Activated CD4-positive, alpha-beta memory T cell treated with anti-CD3 and anti-CD28 coated beads, Interleukin-2, amount 10 ng/mL, durations not matched to agents 7 days and 5 days (primary cell): ENCODE measurements around the gene ZMYM4. TPM values are rescaled to one million over a fixed set of nuclear protein-coding genes. Genes with fewer than 3 reads are reported as not detected.
"Not testable (repeated sequence)": the region's sequence is repeated elsewhere in the genome, so short reads cannot be mapped to it uniquely, and the experiment has no call there.

Experiments used
- CTCF ChIA-PET: fragments of 350-600 bp; sonication (Branson Sonifier 250); formaldehyde crosslinking; loops from one replicate; lab custom pipeline; 2021; ENCODE audit warnings: antibody characterized with exemption, inconsistent platforms; lab: Charles Lee
- POLR2A ChIA-PET: fragments of 350-600 bp; sonication (Branson Sonifier 250); formaldehyde crosslinking; loops from one replicate; lab custom pipeline; 2021; ENCODE audit warnings: antibody characterized with exemption; lab: Charles Lee
- DNase-seq: peaks from one replicate; pipeline ENCODE4 v3.0.0-alpha.2; 2020
- H3K27ac Mint-ChIP-seq: one replicate; pipeline ENCODE4 v1.8.0; 2021; ENCODE audit warnings: mild to moderate bottlenecking, mixed read lengths
- H3K27me3 Mint-ChIP-seq: one replicate; pipeline ENCODE4 v1.8.0; 2021; ENCODE audit warnings: mixed read lengths
- H3K36me3 Mint-ChIP-seq: one replicate; pipeline ENCODE4 v1.8.0; 2021; ENCODE audit warnings: low read depth, mixed read lengths
- H3K4me1 Mint-ChIP-seq: one replicate; pipeline ENCODE4 v1.8.0; 2021; ENCODE audit warnings: mixed read lengths
- H3K4me3 Mint-ChIP-seq: one replicate; pipeline ENCODE4 v1.8.0; 2021; ENCODE audit warnings: mild to moderate bottlenecking, mixed read lengths
- H3K9me3 Mint-ChIP-seq: one replicate; pipeline ENCODE4 v1.8.0; 2021; ENCODE audit warnings: mixed read lengths
- total RNA-seq, 2 experiments: library from RNA; stranded (reverse); gene quantifications; one replicate each; pipeline ENCODE4 v1.2.3, GENCODE V29; 2021

ZMYM4 gene
- total RNA-seq, 2 experiments from 2014 or later, result 26.8 to 28.7 TPM

GRCh38 chr1:35364741-35365140, 96.2 kb downstream of the ZMYM4 start:
- H3K27me3 Mint-ChIP-seq, result no peaks in the 10 kb centered on the region
- POLR2A ChIA-PET, result no interaction called here
- no peak for DNase-seq
- H3K4me3 Mint-ChIP-seq, result no peak overlapping the region
- no peak overlapping the region for H3K27ac Mint-ChIP-seq
- H3K36me3 Mint-ChIP-seq, result peaks cover 14% of the 10 kb centered on the region
- CTCF ChIA-PET, result interaction anchor here (0.7 kb wide), 1 partner anchor 512 kb away, joined by 5 read pairs; no protein-coding TSS in a partner anchor
- H3K9me3 Mint-ChIP-seq, result no peaks in the 10 kb centered on the region
- H3K4me1 Mint-ChIP-seq, result peaks cover 15% of the 10 kb centered on the region

DNA sequence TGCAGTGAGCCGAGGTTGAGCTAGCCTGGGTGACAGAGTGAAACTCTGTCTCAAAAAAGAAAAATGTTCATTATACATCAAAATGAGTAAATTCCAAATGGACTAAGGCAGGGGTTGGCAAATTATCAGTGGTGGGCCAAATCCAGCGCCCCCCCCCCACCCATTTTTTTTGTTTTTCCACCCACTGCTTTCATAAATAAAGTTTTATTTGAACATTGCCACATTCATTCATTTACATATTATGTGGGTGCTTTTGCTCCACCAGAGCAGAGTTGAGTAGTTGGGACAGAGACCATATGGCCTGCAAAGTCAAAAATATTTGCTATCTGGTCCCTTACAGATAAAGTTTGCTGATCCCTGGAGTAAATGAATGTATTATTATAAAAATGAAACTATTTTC, 99.4 kb downstream of the ZMYM4 start:
- DNase-seq, result no peak
- ChIA-PET CTCF (no interaction called here), POLR2A (no interaction called here)
- Mint-ChIP-seq H3K27ac (no peak overlapping the region), H3K9me3 (no peaks in the 10 kb centered on the region), H3K27me3 (no peaks in the 10 kb centered on the region), H3K4me1 (peaks cover 4% of the 10 kb centered on the region), H3K36me3 (peaks cover 3% of the 10 kb centered on the region), H3K4me3 (no peak overlapping the region)

- DNase-seq, result no peak
- no peaks in the 10 kb centered on the region for H3K9me3 Mint-ChIP-seq
- no peaks in the 10 kb centered on the region for H3K27me3 Mint-ChIP-seq
- no peaks in the 10 kb centered on the region for H3K4me1 Mint-ChIP-seq
- CTCF ChIA-PET, result interaction anchor here (0.6 to 1.1 kb wide), 2 partner anchors 104 to 295 kb away, joined by 4 read pairs; no protein-coding TSS in a partner anchor
- H3K27ac Mint-ChIP-seq, result no peak overlapping the region
- POLR2A ChIA-PET, result no interaction called here
- peaks cover 3% of the 10 kb centered on the region for H3K36me3 Mint-ChIP-seq
- no peak overlapping the region for H3K4me3 Mint-ChIP-seq
Observed at GRCh38 chr1:35369922-35370671, 101.6 kb downstream of the ZMYM4 start.

GRCh38 chr1:35371506-35371905, 103.0 kb downstream of the ZMYM4 start:
- no peaks in the 10 kb centered on the region for H3K4me1 Mint-ChIP-seq
- ChIA-PET POLR2A (no interaction called here), CTCF (no interaction called here)
- H3K36me3 Mint-ChIP-seq, result peaks cover 3% of the 10 kb centered on the region
- no peak for DNase-seq
- H3K9me3 Mint-ChIP-seq, result no peaks in the 10 kb centered on the region
- H3K27me3 Mint-ChIP-seq, result no peaks in the 10 kb centered on the region
- no peak overlapping the region for H3K4me3 Mint-ChIP-seq
- no peak overlapping the region for H3K27ac Mint-ChIP-seq

DNA sequence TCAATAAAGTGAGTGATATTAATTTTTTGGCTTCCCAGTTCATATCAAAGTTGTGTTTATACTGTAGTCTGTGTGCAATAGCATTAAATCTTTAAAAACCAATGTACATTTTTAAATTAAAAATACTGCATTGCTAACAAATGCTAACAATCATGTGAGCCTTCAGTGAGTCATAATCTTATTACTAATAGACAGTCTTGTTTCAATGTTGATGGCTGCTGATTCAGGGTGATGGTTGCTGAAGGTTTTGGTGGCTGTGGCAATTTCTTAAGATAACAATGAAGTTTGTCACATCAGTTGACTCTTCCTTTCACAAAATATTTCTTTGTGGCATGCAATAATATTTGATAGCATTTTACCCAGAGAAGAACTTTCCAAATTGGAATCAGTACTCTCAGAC, 109.0 kb downstream of the ZMYM4 start:
- Mint-ChIP-seq H3K27me3 (no peaks in the 10 kb centered on the region), H3K27ac (no peak overlapping the region), H3K9me3 (no peaks in the 10 kb centered on the region), H3K4me1 (no peaks in the 10 kb centered on the region), H3K36me3 (no peaks in the 10 kb centered on the region), H3K4me3 (no peak overlapping the region)
- POLR2A ChIA-PET, result no interaction called here
- no peak for DNase-seq
- CTCF ChIA-PET, result interaction anchor here (0.6 kb wide), 1 partner anchor 164 kb away, joined by 3 read pairs; no protein-coding TSS in a partner anchor

DNA sequence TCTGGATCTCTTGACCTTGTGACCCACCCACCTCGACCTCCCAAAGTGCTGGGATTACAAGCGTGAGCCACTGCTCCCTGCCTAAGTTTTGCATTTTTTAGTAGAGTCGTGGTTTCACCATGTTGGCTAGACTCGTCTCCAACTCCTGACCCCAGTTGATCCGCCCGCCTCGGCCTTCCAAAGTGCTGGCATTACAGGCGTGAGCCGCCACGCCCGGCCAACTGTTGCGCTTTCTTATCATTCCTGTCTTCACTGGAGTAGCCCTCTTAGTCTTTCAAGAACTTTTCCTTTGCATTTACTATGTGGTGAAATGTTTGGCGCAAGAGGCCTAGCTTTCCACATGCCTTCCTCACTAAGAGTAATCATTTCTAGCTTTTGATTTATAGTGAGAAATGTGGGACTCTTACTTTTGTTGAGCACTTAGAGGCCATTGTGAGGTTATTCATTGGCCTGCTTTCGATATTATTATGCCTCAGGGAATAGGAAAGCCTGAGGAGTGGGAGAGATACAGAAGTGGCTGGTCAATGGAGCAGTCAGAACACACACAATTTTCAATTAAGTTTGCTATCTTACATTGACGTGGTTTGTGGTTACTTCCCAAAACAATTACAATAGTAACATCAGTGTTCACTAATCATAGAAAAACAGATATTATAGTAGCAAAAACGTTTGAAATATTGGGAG, 111.0 kb downstream of the ZMYM4 start:
- no peaks in the 10 kb centered on the region for H3K27me3 Mint-ChIP-seq
- no peak overlapping the region for H3K27ac Mint-ChIP-seq
- H3K9me3 Mint-ChIP-seq, result no peaks in the 10 kb centered on the region
- CTCF ChIA-PET, result no interaction called here
- H3K4me3 Mint-ChIP-seq, result no peak overlapping the region
- H3K36me3 Mint-ChIP-seq, result no peaks in the 10 kb centered on the region
- POLR2A ChIA-PET, result no interaction called here
- no peak for DNase-seq
- no peaks in the 10 kb centered on the region for H3K4me1 Mint-ChIP-seq

GRCh38 chr1:35380111-35380510, 111.6 kb downstream of the ZMYM4 start:
- DNase-seq, CTCF ChIA-PET, POLR2A ChIA-PET, H3K36me3 Mint-ChIP-seq, H3K27ac Mint-ChIP-seq, H3K27me3 Mint-ChIP-seq, H3K4me1 Mint-ChIP-seq, H3K9me3 Mint-ChIP-seq, H3K4me3 Mint-ChIP-seq: not testable (repeated sequence)

DNA sequence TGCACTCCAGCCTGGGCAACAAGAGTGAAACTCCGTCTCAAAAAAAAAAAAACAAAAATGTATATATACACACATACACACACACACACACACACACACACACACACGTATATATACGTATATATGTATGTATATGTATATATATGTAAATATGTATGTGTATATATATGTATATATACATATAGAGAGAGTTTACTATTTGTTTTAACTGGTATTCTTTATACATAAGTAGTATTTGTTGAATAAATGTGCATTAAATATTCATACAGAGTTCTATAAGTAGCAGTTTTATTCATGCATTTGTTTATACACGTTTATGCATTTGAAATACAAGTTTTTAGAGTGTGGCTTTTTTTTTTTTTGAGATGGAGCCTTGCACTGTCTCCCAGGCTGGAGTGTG, 113.6 kb downstream of the ZMYM4 start:
- no peaks in the 10 kb centered on the region for H3K27me3 Mint-ChIP-seq
- no peak for DNase-seq
- H3K4me3 Mint-ChIP-seq, result no peak overlapping the region
- peaks cover 4% of the 10 kb centered on the region for H3K36me3 Mint-ChIP-seq
- POLR2A ChIA-PET, result no interaction called here
- no peaks in the 10 kb centered on the region for H3K4me1 Mint-ChIP-seq
- H3K9me3 Mint-ChIP-seq, result no peaks in the 10 kb centered on the region
- CTCF ChIA-PET, result no interaction called here
- H3K27ac Mint-ChIP-seq, result no peak overlapping the region

DNA sequence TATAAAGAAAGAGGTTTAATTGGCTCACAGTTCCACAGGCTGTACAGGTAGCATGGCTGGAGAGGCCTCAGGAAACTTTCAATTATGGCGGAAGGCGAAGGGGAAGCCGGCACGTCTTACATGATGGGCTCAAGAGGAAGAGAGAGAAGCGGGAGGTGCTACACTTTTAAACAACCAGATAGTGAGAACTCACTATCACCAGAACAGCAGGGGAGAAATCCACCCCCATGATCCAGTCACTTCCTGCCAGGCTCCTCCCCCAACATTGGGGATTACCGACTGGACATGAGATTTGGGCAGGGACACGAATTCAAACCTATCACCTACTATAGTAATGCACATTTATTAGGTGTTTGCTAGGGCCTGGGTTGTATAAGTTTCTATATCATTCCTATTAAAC, 117.8 kb downstream of the ZMYM4 start:
- Mint-ChIP-seq H3K27ac (no peak overlapping the region), H3K4me1 (no peaks in the 10 kb centered on the region), H3K36me3 (peaks cover 13% of the 10 kb centered on the region), H3K27me3 (no peaks in the 10 kb centered on the region), H3K9me3 (no peaks in the 10 kb centered on the region), H3K4me3 (no peak overlapping the region)
- POLR2A ChIA-PET, result no interaction called here
- no peak for DNase-seq
- CTCF ChIA-PET, result no interaction called here

DNA sequence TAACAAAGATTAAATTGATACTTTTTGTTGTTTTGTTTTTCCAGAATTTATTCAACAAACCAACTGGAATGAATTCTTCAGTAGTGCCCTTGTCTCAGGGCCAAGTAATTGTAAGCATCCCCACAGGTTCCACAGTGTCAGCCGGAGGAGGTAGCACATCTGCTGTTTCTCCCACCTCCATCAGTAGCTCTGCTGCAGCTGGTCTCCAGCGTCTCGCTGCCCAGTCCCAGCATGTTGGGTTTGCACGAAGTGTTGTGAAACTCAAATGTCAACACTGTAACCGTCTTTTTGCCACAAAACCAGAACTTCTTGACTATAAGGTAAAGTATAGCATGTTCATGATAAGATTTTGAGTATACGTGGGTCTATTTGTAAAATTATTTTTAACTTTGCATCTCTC, 118.5 kb downstream of the ZMYM4 start:
- POLR2A ChIA-PET, result no interaction called here
- no peaks in the 10 kb centered on the region for H3K9me3 Mint-ChIP-seq
- no peaks in the 10 kb centered on the region for H3K4me1 Mint-ChIP-seq
- CTCF ChIA-PET, result no interaction called here
- H3K27ac Mint-ChIP-seq, result no peak overlapping the region
- DNase-seq, result no peak
- peaks cover 13% of the 10 kb centered on the region for H3K36me3 Mint-ChIP-seq
- H3K4me3 Mint-ChIP-seq, result no peak overlapping the region
- no peaks in the 10 kb centered on the region for H3K27me3 Mint-ChIP-seq

DNA sequence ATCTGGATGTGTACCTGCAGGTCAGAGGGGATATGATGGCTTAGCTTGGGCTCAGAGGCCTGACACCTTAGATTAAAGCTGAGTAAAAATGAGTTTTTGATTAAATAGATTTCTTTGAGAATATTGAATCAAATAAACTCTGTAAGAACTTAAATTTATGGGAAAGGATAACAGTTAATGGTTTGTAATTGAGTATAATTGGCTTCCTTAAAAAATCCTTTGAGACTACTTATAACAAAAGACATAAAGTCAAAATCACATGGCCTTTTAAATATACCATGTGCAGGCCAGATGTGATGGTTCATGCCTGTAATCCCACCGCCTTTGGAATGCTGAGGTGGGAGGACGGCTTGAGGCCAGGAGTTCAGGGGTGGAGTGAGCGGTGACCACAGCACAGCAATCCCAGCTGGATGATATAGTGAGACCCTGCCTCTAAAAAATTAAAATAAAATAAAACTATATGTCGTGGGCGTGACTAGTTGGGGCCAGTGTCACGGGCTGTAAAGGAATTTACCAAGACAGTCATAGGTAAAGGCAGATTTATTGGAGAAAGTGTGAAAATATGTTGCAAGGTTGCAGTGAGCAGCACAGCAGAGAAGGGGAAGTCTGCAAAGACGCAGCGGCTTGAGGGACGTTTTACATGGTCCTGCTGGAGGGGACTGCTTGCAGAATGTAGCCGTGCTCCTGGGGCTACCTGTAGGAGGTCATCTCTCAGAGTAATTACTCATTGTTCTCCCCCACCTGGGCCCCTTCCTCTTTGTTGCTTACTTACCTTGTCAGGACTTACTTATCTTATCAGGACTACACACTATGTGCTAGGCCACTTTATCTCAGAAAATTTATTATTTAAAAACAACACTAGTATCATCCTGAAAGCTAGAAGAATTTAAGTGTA, 122.3 kb downstream of the ZMYM4 start:
- no peaks in the 10 kb centered on the region for H3K27me3 Mint-ChIP-seq
- ChIA-PET POLR2A (no interaction called here), CTCF (no interaction called here)
- no peak for DNase-seq
- no peak overlapping the region for H3K27ac Mint-ChIP-seq
- H3K36me3 Mint-ChIP-seq, result peaks cover 20% of the 10 kb centered on the region
- no peaks in the 10 kb centered on the region for H3K4me1 Mint-ChIP-seq
- no peaks in the 10 kb centered on the region for H3K9me3 Mint-ChIP-seq
- H3K4me3 Mint-ChIP-seq, result no peak overlapping the region

GRCh38 chr1:35394386-35394785, 125.9 kb downstream of the ZMYM4 start:
- POLR2A ChIA-PET, result no interaction called here
- no peak for DNase-seq
- Mint-ChIP-seq H3K4me3 (no peak overlapping the region), H3K36me3 (peaks cover 34% of the 10 kb centered on the region), H3K27ac (no peak overlapping the region), H3K4me1 (peaks cover 1% of the 10 kb centered on the region), H3K27me3 (no peaks in the 10 kb centered on the region), H3K9me3 (no peaks in the 10 kb centered on the region)
- CTCF ChIA-PET, result interaction anchor here (0.6 kb wide), 1 partner anchor 304 kb away, joined by 4 read pairs; no protein-coding TSS in a partner anchor

DNA sequence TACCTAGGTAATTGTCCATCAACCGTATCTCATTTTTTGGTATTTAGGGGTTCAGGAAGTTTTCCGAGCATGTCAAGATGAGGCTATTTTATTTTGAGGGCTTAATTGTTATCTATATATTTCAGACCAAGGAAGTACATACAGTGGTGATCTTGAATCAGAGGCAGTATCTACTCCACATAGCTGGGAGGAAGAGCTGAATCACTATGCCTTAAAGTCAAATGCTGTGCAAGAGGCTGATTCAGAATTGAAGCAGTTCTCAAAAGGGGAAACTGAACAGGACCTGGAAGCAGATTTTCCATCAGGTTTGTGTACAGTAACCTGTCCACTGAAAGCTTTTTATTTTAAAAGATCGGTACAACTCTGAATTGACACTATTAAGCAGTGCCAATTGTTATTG, 130.2 kb downstream of the ZMYM4 start:
- H3K36me3 Mint-ChIP-seq, result peaks cover 44% of the 10 kb centered on the region
- H3K27me3 Mint-ChIP-seq, result no peaks in the 10 kb centered on the region
- peaks cover 2% of the 10 kb centered on the region for H3K4me1 Mint-ChIP-seq
- H3K27ac Mint-ChIP-seq, result no peak overlapping the region
- POLR2A ChIA-PET, result no interaction called here
- no peak for DNase-seq
- CTCF ChIA-PET, result interaction anchor here (0.5 kb wide), 1 partner anchor 1735 kb away, joined by 3 read pairs; no protein-coding TSS in a partner anchor
- no peak overlapping the region for H3K4me3 Mint-ChIP-seq
- no peaks in the 10 kb centered on the region for H3K9me3 Mint-ChIP-seq
